PFSK-1 (cell line): Measurements from ENCODE around the gene MPLKIP.

ENCODE experiments used
- FOXP2 ChIP-seq: optimal IDR thresholded peaks from 2 replicates; pipeline ENCODE3; 2011; ENCODE audit warnings: borderline replicate concordance, control low read depth, inconsistent platforms; ENCODE audit not compliant: insufficient read depth; ENCODE audit errors: extremely low read length, extremely low read depth
- POLR2AphosphoS5 ChIP-seq: IDR thresholded peaks from 2 replicates; pipeline ENCODE4 v1.6.1; 2012; ENCODE audit warnings: low read depth, mild to moderate bottlenecking, control low read depth, low read length, moderate library complexity
- REST ChIP-seq, 2 experiments: IDR thresholded peaks; 2 replicates each; pipeline versions ENCODE4 v1.6.1 to v1.8.0; 2011 to 2012; ENCODE audit warnings: low read depth in 2 of 2, low read length in 2 of 2, control low read depth in 1 of 2, inconsistent platforms in 1 of 2, mild to moderate bottlenecking in 1 of 2, moderate library complexity in 1 of 2; ENCODE audit not compliant: insufficient read depth in 1 of 2
- SIN3A ChIP-seq: IDR thresholded peaks from 2 replicates; pipeline ENCODE4 v1.6.1; 2012; ENCODE audit warnings: mild to moderate bottlenecking, low read length, moderate library complexity, borderline replicate concordance; ENCODE audit not compliant: insufficient read depth
- TAF1 ChIP-seq: IDR thresholded peaks from 2 replicates; pipeline ENCODE4 v1.6.1; 2012; ENCODE audit warnings: low read length, control low read depth, borderline replicate concordance; ENCODE audit not compliant: insufficient read depth

MPLKIP gene

DNA sequence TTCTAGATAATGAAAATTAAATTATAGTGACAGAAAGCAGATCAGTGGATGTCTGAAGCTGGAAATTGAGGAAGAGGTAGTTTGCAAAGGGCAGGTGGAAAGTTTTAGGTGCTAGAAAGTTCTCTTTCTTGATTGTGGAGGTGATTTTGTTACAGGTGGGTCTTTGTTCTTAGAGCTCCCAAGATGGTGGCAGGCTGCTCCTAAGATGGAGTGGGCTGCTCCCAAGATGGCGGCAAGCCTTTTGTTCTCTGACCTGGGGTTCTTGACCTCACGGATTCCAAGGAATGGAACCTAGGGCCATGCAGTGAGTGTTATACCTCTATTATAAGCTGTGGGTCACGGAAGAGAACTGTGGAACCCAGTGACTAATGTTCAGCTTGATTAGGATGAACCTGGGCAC, 32.9 kb upstream of the MPLKIP start:
- no peak for TF ChIP-seq POLR2AphosphoS5
- no peak for TF ChIP-seq FOXP2
- TF ChIP-seq REST (IDR thresholded peaks at IDR 0.05; ENCODE audit: insufficient read depth in 1 of 2, low read depth in 2 of 2, low read length in 2 of 2), result no peak
- TF ChIP-seq TAF1, result no peak
- TF ChIP-seq SIN3A, result no peak

DNA sequence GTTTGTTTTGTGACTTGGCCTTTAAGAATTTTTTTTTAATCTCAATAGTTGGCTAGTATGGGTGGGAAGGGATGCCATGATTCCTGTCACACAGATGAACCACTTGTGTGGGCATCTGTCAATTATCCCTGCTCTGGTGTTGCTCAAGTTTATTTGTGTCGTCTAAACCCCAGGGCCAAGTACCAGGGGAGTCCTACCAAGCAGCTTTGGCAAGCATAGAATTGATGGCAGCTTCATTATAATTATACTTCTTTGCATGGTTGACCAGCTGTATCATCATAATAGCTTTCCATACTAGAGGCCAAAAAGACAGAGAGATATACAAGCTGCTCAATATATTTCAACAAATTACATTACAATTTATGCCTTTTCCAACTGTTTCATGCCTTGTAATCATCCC, 30.8 kb upstream of the MPLKIP start:
- TF ChIP-seq SIN3A, result no peak
- TF ChIP-seq REST (IDR thresholded peaks at IDR 0.05; ENCODE audit: insufficient read depth in 1 of 2, low read depth in 2 of 2, low read length in 2 of 2), result no peak
- no peak for TF ChIP-seq TAF1
- no peak for TF ChIP-seq POLR2AphosphoS5
- no peak for TF ChIP-seq FOXP2

GRCh38 chr7:40162516-40162915, 28.1 kb upstream of the MPLKIP start:
- TF ChIP-seq TAF1 (no peak), REST (IDR thresholded peaks at IDR 0.05; ENCODE audit: insufficient read depth in 1 of 2, low read depth in 2 of 2, low read length in 2 of 2) (no peak), SIN3A (no peak), FOXP2 (no peak), POLR2AphosphoS5 (no peak)

- TF ChIP-seq REST (IDR thresholded peaks at IDR 0.05; ENCODE audit: insufficient read depth in 1 of 2, low read depth in 2 of 2, low read length in 2 of 2) (no peak), TAF1 (no peak), SIN3A (no peak), FOXP2 (no peak), POLR2AphosphoS5 (no peak)
Measured at GRCh38 chr7:40156988-40157387, 22.6 kb upstream of the MPLKIP start.

GRCh38 chr7:40151504-40151903, 17.1 kb upstream of the MPLKIP start:
- TF ChIP-seq POLR2AphosphoS5 (no peak), TAF1 (no peak), FOXP2 (no peak), REST (IDR thresholded peaks at IDR 0.05; ENCODE audit: insufficient read depth in 1 of 2, low read depth in 2 of 2, low read length in 2 of 2) (no peak), SIN3A (no peak)
